ENCODE measurements around the gene HOXC6. TPM values are rescaled to one million over a fixed set of nuclear protein-coding genes. Genes with fewer than 3 reads are reported as not detected.

The HOXC6 gene
- total RNA-seq, 1 experiment from 2014 or later: 7.1 TPM

DNA sequence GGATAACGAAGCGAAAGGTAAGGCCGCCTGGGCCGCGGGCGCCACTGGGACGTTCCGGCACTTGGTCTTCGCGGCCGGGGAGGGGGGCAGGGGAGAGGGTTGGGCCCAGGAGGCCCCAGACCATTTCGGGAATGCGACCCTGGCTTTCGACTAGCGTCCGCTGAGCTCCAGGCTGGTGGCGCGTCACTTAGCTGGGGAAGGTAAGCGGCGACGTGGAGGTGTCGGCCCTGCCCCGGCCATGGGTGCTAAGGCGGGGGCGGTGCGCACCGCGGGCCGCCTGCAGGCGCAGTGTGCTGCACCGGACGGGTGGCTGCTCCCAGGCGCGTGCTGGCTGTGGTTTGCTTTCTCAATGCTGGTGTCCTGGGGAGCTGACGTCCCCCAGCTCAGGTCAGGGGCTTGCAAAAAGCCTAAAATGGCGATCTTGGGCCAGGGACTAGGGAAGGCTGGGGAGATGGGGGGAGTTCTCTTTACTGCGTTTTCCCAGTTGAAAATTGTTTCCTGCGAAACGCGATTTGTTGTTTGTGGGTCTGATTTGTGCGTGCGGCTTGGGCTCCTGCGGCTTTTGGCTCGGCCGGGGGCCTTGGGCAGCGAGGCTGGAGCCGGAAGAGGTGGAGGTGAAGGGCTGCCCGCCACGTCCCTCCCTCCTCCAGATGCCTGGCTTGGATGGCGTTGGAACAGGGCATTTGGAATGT is 42.1 kb upstream of the HOXC6 start:
- TF ChIP-seq, protein P1, sequence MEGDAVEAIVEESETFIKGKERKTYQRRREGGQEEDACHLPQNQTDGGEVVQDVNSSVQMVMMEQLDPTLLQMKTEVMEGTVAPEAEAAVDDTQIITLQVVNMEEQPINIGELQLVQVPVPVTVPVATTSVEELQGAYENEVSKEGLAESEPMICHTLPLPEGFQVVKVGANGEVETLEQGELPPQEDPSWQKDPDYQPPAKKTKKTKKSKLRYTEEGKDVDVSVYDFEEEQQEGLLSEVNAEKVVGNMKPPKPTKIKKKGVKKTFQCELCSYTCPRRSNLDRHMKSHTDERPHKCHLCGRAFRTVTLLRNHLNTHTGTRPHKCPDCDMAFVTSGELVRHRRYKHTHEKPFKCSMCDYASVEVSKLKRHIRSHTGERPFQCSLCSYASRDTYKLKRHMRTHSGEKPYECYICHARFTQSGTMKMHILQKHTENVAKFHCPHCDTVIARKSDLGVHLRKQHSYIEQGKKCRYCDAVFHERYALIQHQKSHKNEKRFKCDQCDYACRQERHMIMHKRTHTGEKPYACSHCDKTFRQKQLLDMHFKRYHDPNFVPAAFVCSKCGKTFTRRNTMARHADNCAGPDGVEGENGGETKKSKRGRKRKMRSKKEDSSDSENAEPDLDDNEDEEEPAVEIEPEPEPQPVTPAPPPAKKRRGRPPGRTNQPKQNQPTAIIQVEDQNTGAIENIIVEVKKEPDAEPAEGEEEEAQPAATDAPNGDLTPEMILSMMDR (IDR thresholded peaks at IDR 0.05; ENCODE audit: unreplicated experiment): no peak
- H3K27me3 Mint-ChIP-seq (ENCODE audit: insufficient read depth, unreplicated experiment): no peaks in the 10 kb centered on the region
- no peaks in the 10 kb centered on the region for H3K36me3 Mint-ChIP-seq (ENCODE audit: insufficient read depth, unreplicated experiment)
- DNase-seq (ENCODE audit: unreplicated experiment): no peak
- BruUV-seq (replicated peaks): no TSS peak
- ChIA-PET CTCF (interaction anchor here (0.7 to 4.5 kb wide), 8 partner anchors 14 to 284 kb away, joined by 3 to 60 read pairs (median 7); partner anchors contain the start of gene HOXC9), POLR2A (interaction anchor here (0.5 to 0.9 kb wide), 4 partner anchors 14 to 214 kb away, joined by 3 to 5 read pairs (median 3); partner anchors contain the start of gene HOXC9)
- H3K9me3 Mint-ChIP-seq (ENCODE audit: unreplicated experiment): no peaks in the 10 kb centered on the region
- H3K4me3 Mint-ChIP-seq (ENCODE audit: unreplicated experiment): no peak overlapping the region
- intact Hi-C loops (cut with micrococcal nuclease): loop anchor here (5.0 to 10.0 kb wide), 2 partner anchors 191 to 284 kb away; no protein-coding TSS in a partner anchor
- H3K27ac Mint-ChIP-seq (ENCODE audit: low read depth, unreplicated experiment): no peak overlapping the region
- H3K4me1 Mint-ChIP-seq (ENCODE audit: insufficient read depth, unreplicated experiment): peaks cover 24% of the 10 kb centered on the region

DNA sequence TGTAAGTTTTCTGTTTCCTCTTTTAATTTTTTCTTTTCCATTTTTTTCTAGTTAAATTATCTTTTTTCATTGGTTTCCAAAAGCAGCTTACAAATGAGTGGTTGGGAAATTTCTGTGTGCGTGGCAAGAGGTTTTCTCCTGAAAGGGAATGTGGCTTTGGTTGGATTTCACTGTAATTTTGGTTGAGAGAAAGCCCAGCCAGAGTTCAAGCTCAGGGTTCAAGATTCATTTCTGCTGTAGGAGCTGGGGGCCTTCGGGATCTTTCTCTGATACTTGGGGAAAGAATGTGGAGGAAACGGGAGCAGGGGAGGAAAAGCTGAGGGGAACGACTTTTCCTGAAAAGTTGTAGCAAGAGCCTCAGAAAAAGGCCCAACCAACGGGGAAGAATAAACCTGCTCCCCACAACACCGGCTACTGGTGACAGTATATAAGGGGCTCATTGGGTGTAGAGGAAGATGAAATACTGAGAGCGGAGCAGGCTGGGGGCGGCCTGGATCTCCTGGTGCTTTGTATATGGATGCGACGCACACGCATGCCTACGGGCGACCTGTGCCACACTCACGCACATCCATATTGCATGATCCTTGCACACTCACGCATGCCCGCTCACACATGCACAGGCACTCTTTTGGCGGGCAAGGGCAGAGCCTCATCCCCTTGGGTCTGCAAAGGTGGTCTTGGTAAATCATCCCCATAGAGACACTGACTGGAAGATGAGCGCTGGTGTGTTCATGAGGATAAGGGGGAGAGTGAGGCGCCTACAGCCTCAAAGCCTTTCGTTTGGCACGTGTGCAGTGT is 41.4 kb upstream of the HOXC6 start:
- no TSS peak for BruUV-seq (replicated peaks)
- no peak overlapping the region for H3K4me3 Mint-ChIP-seq (ENCODE audit: unreplicated experiment)
- intact Hi-C loops (cut with micrococcal nuclease): loop anchor here (5.0 to 10.0 kb wide), 2 partner anchors 192 to 285 kb away; no protein-coding TSS in a partner anchor
- H3K9me3 Mint-ChIP-seq (ENCODE audit: unreplicated experiment): no peaks in the 10 kb centered on the region
- no peak overlapping the region for H3K27ac Mint-ChIP-seq (ENCODE audit: low read depth, unreplicated experiment)
- no peak for DNase-seq (ENCODE audit: unreplicated experiment)
- TF ChIP-seq, protein P1 (IDR thresholded peaks at IDR 0.05; ENCODE audit: unreplicated experiment): no peak
- peaks cover 24% of the 10 kb centered on the region for H3K4me1 Mint-ChIP-seq (ENCODE audit: insufficient read depth, unreplicated experiment)
- no peaks in the 10 kb centered on the region for H3K36me3 Mint-ChIP-seq (ENCODE audit: insufficient read depth, unreplicated experiment)
- H3K27me3 Mint-ChIP-seq (ENCODE audit: insufficient read depth, unreplicated experiment): no peaks in the 10 kb centered on the region
- POLR2A ChIA-PET: interaction anchor here (0.5 to 1.2 kb wide), 5 partner anchors 15 to 216 kb away, joined by 3 read pairs; no protein-coding TSS in a partner anchor
- CTCF ChIA-PET: interaction anchor here (0.7 to 4.5 kb wide), 15 partner anchors 14 to 285 kb away, joined by 3 to 60 read pairs (median 6); partner anchors contain the start of gene HOXC9

DNA sequence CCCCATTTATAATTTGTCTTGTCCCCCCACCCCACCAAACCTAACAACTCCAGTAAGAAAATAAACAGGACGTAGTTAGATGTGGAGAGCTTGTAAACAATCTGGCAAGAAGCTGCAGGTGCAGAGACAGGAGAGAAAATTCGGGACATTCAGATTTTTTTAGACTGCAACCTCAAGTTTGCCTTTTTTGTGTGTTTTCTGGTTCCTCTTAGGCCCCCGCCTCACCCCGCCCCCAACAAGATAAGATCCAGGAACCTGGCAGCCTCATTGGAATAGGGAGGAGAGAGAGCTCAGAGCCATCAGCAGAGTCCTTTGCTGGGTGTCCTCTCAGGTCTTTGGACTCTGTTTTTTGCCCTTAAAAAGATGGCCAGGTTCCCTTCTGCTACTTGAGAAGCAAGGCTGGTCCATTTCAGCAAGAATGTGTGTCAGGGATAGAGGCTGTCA is 40.4 kb upstream of the HOXC6 start:
- Mint-ChIP-seq H3K4me3 (ENCODE audit: unreplicated experiment) (no peak overlapping the region), H3K9me3 (ENCODE audit: unreplicated experiment) (no peaks in the 10 kb centered on the region), H3K36me3 (ENCODE audit: insufficient read depth, unreplicated experiment) (no peaks in the 10 kb centered on the region), H3K4me1 (ENCODE audit: insufficient read depth, unreplicated experiment) (peaks cover 24% of the 10 kb centered on the region), H3K27ac (ENCODE audit: low read depth, unreplicated experiment) (no peak overlapping the region), H3K27me3 (ENCODE audit: insufficient read depth, unreplicated experiment) (no peaks in the 10 kb centered on the region)
- POLR2A ChIA-PET: interaction anchor here (0.7 to 1.6 kb wide), 4 partner anchors 49 to 219 kb away, joined by 3 to 5 read pairs (median 4); partner anchors contain the start of gene HOXC13
- TF ChIP-seq, protein P1 (IDR thresholded peaks at IDR 0.05; ENCODE audit: unreplicated experiment): no peak
- no peak for DNase-seq (ENCODE audit: unreplicated experiment)
- intact Hi-C loops (cut with micrococcal nuclease): loop anchor here (5.0 to 10.0 kb wide), 2 partner anchors 193 to 286 kb away; no protein-coding TSS in a partner anchor
- no TSS peak for BruUV-seq (replicated peaks)
- CTCF ChIA-PET: interaction anchor here (0.5 to 4.5 kb wide), 29 partner anchors 11 to 417 kb away, joined by 3 to 60 read pairs (median 4); partner anchors contain the start of gene HOXC9
